ENCODE results near the gene ZCCHC24.

DNA sequence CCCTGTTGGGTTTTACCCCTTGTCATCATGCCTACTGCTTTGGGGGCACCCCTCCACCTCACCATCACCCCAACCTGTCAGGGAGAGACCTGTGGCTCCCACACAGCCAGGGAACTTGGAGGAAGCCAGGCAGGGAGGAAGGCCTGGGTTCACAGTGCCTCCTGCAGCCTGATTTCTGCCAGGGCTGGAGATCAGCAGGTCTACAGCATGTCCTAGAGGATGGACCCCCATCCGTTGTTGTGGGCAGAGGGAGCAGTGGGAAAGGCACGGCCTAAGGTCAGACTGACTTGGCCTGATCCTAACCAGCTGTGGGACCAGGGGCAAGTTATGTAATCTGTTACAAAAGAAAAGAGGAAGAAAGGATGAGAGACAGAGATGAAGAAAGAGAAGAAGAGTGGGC is 28.2 kb downstream of the ZCCHC24 start:
- TF ChIP-seq, protein P1, sequence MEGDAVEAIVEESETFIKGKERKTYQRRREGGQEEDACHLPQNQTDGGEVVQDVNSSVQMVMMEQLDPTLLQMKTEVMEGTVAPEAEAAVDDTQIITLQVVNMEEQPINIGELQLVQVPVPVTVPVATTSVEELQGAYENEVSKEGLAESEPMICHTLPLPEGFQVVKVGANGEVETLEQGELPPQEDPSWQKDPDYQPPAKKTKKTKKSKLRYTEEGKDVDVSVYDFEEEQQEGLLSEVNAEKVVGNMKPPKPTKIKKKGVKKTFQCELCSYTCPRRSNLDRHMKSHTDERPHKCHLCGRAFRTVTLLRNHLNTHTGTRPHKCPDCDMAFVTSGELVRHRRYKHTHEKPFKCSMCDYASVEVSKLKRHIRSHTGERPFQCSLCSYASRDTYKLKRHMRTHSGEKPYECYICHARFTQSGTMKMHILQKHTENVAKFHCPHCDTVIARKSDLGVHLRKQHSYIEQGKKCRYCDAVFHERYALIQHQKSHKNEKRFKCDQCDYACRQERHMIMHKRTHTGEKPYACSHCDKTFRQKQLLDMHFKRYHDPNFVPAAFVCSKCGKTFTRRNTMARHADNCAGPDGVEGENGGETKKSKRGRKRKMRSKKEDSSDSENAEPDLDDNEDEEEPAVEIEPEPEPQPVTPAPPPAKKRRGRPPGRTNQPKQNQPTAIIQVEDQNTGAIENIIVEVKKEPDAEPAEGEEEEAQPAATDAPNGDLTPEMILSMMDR (IDR thresholded peaks at IDR 0.05), result no peak
- no peak for TF ChIP-seq ZFX (IDR thresholded peaks at IDR 0.05; ENCODE audit: borderline replicate concordance)
